ENCODE measurements around the gene LITAF.

GRCh38 chr16:11524098-11524760, 62.5 kb downstream of the LITAF start:
- TF ChIP-seq EZH2 (IDR thresholded peaks at IDR 0.05; ENCODE audit: insufficient read depth, poor library complexity, severe bottlenecking) = no peak
- no peak for TF ChIP-seq EZH2phosphoT487 (IDR thresholded peaks at IDR 0.05; ENCODE audit: insufficient read depth, low read depth)
